ENCODE data around the gene FAM89A.
"Not testable (repeated sequence)": the region's sequence is repeated elsewhere in the genome, so short reads cannot be mapped to it uniquely, and the experiment has no call there.

Gene FAM89A

GRCh38 chr1:231028682-231029081 lies 11.4 kb downstream of the FAM89A start:
- DNase-seq (ENCODE audit: low read depth): no peak
- TF ChIP-seq CTCF (IDR thresholded peaks at IDR 0.05; ENCODE audit: low read depth, low read length, missing control alignments): no peak
- no peak overlapping the region for H3K4me3 ChIP-seq (ENCODE audit: low read depth, low read length)

- no peak for TF ChIP-seq CTCF (IDR thresholded peaks at IDR 0.05; ENCODE audit: low read depth, low read length, missing control alignments)
- DNase-seq (ENCODE audit: low read depth): no peak
- H3K4me3 ChIP-seq (ENCODE audit: low read depth, low read length): no peak overlapping the region
Measured at GRCh38 chr1:231027971-231028370, 12.1 kb downstream of the FAM89A start.

- TF ChIP-seq CTCF (IDR thresholded peaks at IDR 0.05; ENCODE audit: low read depth, low read length, missing control alignments): no peak
- H3K4me3 ChIP-seq (ENCODE audit: low read depth, low read length): no peak overlapping the region
- no peak for DNase-seq (ENCODE audit: low read depth)
Measured at GRCh38 chr1:231027136-231027925, 12.7 kb downstream of the FAM89A start.

- no peak overlapping the region for H3K4me3 ChIP-seq (ENCODE audit: low read depth, low read length)
- no peak for TF ChIP-seq CTCF (IDR thresholded peaks at IDR 0.05; ENCODE audit: low read depth, low read length, missing control alignments)
- DNase-seq (ENCODE audit: low read depth): no peak
Measured at GRCh38 chr1:231026576-231026975, 13.5 kb downstream of the FAM89A start.

- DNase-seq (ENCODE audit: low read depth): no peak
- TF ChIP-seq CTCF (IDR thresholded peaks at IDR 0.05; ENCODE audit: low read depth, low read length, missing control alignments): no peak
Measured at GRCh38 chr1:231023150-231023549, 16.9 kb downstream of the FAM89A start.

GRCh38 chr1:231022543-231022942 lies 17.5 kb downstream of the FAM89A start:
- not testable (repeated sequence) for DNase-seq (ENCODE audit: low read depth)

More at GRCh38 chr1:231023150-231023549, 16.9 kb downstream of the FAM89A start:
- no peak overlapping the region for H3K4me3 ChIP-seq (ENCODE audit: low read depth, low read length)

GRCh38 chr1:231021540-231022031 lies 18.5 kb downstream of the FAM89A start:
- no peak for DNase-seq (ENCODE audit: low read depth)
- no peak for TF ChIP-seq CTCF (IDR thresholded peaks at IDR 0.05; ENCODE audit: low read depth, low read length, missing control alignments)
- H3K4me3 ChIP-seq (ENCODE audit: low read depth, low read length): no peak overlapping the region

More at GRCh38 chr1:231022543-231022942, 17.5 kb downstream of the FAM89A start:
- not testable (repeated sequence) for H3K4me3 ChIP-seq (ENCODE audit: low read depth, low read length)
